Activated CD4-positive, alpha-beta memory T cell treated with anti-CD3 and anti-CD28 coated beads for 36 hours (primary cell): ENCODE results near the gene SYNGAP1. TPM values are rescaled to one million over a fixed set of nuclear protein-coding genes. Genes with fewer than 3 reads are reported as not detected.

Experiments used
- CTCF ChIA-PET: fragments of 350-600 bp; sonication (Branson Sonifier 250); formaldehyde crosslinking; loops from one replicate; lab custom pipeline; 2021; ENCODE audit warnings: antibody characterized with exemption, inconsistent platforms; lab: Charles Lee
- POLR2A ChIA-PET: fragments of 350-600 bp; sonication (Branson Sonifier 250); formaldehyde crosslinking; loops from one replicate; lab custom pipeline; 2021; ENCODE audit warnings: antibody characterized with exemption; lab: Charles Lee
- DNase-seq: peaks from one replicate; pipeline ENCODE4 v3.0.0-alpha.2; 2020
- H3K27ac Mint-ChIP-seq: one replicate; pipeline ENCODE4 v1.8.0; 2021; ENCODE audit warnings: mixed read lengths
- H3K27me3 Mint-ChIP-seq: one replicate; pipeline ENCODE4 v1.8.0; 2021; ENCODE audit warnings: mixed read lengths
- H3K36me3 Mint-ChIP-seq: one replicate; pipeline ENCODE4 v1.8.0; 2021; ENCODE audit warnings: mixed read lengths
- H3K4me1 Mint-ChIP-seq: one replicate; pipeline ENCODE4 v1.8.0; 2021; ENCODE audit warnings: low read depth, mixed read lengths
- H3K4me3 Mint-ChIP-seq: one replicate; pipeline ENCODE4 v1.8.0; 2021; ENCODE audit warnings: mild to moderate bottlenecking, mixed read lengths
- H3K9me3 Mint-ChIP-seq: one replicate; pipeline ENCODE4 v1.8.0; 2021; ENCODE audit warnings: mixed read lengths
- intact Hi-C: fragments of 100-400 bp; cut with micrococcal nuclease; formaldehyde crosslinking; loops from one replicate; pipeline ENCODE4 v1.15.1; 2023
- total RNA-seq, 2 experiments: library from RNA; stranded (reverse); gene quantifications; one replicate each; pipeline ENCODE4 v1.2.3, GENCODE V29; 2021

SYNGAP1 gene
- total RNA-seq, 2 experiments from 2014 or later, result 34.3 to 35.8 TPM

DNA sequence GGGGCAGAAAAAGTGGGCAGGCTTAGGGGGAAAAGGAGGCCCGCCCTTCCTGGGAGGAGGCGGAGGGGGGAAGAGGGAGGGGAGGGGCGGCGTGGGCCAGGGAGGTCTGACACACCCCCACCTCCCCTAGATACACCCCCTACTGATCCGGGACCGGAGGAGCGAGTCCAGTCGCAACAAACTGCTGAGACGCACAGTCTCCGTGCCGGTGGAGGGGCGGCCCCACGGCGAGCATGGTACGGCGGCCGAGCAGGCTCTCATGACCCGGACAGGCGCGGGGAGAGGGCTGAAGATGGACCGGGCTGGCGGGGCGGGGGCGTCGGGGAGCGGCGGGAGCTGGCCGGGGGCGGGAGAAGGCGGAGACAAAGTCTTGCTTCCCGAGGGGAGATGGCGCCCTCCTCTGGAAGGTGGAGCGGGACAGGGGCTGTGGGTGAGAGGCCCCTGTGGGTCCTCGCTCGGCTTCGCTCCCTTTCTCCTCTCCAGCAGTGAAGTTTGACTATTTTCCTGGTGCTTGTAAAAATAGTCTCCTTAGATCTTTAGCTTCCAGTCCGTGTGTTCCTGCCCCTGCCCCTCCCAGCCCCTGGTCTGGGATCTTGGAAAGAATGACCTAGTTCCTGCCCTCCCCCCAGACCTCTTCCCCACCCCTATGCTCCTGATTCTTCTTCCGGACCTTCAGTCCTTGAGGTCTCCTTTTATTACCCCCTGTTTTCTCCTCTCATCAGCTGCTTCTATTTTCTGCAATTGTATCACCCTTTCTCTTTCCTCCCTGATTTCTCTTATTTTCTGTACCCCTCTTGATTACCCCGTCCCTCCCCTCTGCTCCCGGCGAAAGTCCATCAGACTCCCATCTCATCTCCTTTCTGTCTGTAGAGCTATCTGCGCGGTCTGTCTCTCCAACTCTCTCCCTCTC lies 6.1 kb downstream of the SYNGAP1 start:
- H3K27ac Mint-ChIP-seq, result peak overlapping the region; percentile 89
- intact Hi-C loops, result loop anchor here (1.0 kb wide), 3 partner anchors 8 to 35 kb away; partner anchors contain the start of genes CUTA and KIFC1
- DNase-seq, result peak; percentile 93
- ChIA-PET POLR2A (interaction anchor here (0.8 to 2.7 kb wide), 6 partner anchors 9 to 196 kb away, joined by 3 to 24 read pairs (median 5); partner anchors contain the start of genes CUTA, KIFC1, ZBTB22 and ZBTB9), CTCF (interaction anchor here (0.6 to 2.0 kb wide), 15 partner anchors 9 to 177 kb away, joined by 3 to 21 read pairs (median 4); partner anchors contain the start of genes B3GALT4, KIFC1 and ZBTB9)
- H3K4me3 Mint-ChIP-seq, result peak overlapping the region; percentile 83
- peaks cover 7% of the 10 kb centered on the region for H3K36me3 Mint-ChIP-seq
- peaks cover 56% of the 10 kb centered on the region for H3K4me1 Mint-ChIP-seq
- H3K9me3 Mint-ChIP-seq, result no peaks in the 10 kb centered on the region
- H3K27me3 Mint-ChIP-seq, result no peaks in the 10 kb centered on the region

DNA sequence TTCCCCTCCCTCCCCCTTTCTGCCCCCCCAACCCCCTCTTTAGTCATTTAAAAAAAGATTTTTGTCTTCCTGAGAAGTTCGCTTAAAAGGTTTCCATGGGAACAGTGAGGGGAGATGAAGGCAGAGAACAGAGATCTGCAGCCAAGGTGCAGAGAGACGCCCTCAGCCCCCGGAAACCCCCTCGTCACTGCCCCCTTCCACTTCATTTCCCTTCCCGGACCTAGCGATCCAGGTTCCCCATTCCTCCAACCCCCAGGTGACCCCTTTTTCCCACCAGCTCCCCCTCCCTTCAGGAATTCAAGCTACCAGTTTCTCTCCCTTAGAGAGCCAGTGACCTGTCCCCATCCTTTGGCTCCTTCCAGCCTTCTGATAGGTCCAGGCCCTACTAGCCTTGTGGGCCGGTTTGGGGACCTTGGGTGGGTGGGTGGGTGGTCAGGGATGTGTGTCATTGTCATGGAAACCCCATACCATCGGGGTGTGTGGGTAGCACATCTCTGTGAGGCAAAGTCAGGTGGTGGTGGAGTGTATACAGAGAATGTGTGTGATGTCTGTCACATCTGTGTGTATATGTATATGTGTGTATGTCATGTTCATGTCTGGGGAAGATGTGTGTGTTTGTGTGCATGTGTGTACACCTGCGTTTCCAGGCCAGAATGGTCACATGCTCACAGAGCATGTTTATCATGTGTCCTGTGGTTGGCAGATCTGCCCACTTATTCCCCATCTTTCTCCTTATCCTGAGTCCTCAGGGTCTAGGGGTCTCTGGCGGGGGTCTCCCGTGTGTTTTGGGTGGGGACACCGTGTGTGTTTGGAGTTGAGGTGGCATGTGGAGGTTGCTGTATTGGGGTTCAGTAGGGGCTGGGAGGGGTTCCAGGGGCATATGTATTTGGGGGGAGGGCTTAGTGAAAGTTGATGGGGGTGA lies 7.0 kb downstream of the SYNGAP1 start:
- Mint-ChIP-seq H3K4me3 (peak overlapping the region; percentile 83), H3K36me3 (peaks cover 7% of the 10 kb centered on the region), H3K27me3 (no peaks in the 10 kb centered on the region), H3K27ac (peak overlapping the region; percentile 89), H3K9me3 (no peaks in the 10 kb centered on the region), H3K4me1 (peaks cover 56% of the 10 kb centered on the region)
- intact Hi-C loops, result loop anchor here (1.0 kb wide), 2 partner anchors 9 to 36 kb away; partner anchors contain the start of genes CUTA and KIFC1
- peak; percentile 44 for DNase-seq
- CTCF ChIA-PET, result interaction anchor here (0.6 to 2.0 kb wide), 12 partner anchors 10 to 155 kb away, joined by 3 to 21 read pairs (median 6); partner anchors contain the start of genes B3GALT4, KIFC1, VPS52 and ZBTB9
- POLR2A ChIA-PET, result interaction anchor here (0.8 to 2.7 kb wide), 6 partner anchors 10 to 195 kb away, joined by 3 to 24 read pairs (median 5); partner anchors contain the start of genes CUTA, KIFC1, ZBTB22 and ZBTB9

DNA sequence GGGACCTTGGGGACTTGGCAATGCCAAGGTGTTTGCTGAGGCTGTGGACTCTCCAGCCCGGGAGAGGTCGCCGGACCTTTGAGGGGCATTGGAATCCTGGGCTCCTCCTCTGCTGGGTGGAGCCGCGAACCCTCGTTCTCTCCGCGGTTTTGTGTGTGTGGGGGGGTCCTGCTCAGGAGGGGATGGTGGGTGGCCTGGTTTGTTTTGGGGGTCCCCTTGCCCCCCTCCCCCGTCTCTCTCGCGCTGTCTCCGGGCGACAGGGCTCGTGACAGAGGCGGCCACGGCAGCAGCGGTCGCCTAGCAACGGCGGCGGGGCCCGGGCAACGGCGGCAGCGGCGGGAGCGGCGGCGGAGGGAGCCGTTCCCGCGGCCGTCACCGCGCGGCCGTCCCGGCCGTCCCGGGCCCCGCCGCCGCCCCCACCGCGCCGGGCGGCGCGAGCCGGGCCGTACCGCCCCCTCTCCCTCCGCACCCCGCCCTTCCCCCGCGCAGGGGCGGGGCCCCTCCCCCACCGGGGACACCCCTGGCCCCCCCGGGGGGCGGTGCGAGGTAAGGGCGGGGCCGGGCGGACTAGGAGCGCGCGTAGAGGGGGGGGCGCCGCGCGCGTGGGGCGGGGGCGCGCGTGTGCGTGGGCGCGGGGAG lies 7.8 kb downstream of the SYNGAP1 start:
- Mint-ChIP-seq H3K27me3 (no peaks in the 10 kb centered on the region), H3K4me1 (peaks cover 63% of the 10 kb centered on the region), H3K27ac (peak overlapping the region; percentile 89), H3K9me3 (no peaks in the 10 kb centered on the region), H3K4me3 (peak overlapping the region; percentile 83), H3K36me3 (peaks cover 8% of the 10 kb centered on the region)
- POLR2A ChIA-PET, result interaction anchor here (1.8 kb wide), 1 partner anchor 35 kb away, joined by 7 read pairs; the partner anchor contains the start of gene KIFC1
- CTCF ChIA-PET, result no interaction called here
- peak; percentile 65 for DNase-seq
- intact Hi-C loops, result no loop called here

DNA sequence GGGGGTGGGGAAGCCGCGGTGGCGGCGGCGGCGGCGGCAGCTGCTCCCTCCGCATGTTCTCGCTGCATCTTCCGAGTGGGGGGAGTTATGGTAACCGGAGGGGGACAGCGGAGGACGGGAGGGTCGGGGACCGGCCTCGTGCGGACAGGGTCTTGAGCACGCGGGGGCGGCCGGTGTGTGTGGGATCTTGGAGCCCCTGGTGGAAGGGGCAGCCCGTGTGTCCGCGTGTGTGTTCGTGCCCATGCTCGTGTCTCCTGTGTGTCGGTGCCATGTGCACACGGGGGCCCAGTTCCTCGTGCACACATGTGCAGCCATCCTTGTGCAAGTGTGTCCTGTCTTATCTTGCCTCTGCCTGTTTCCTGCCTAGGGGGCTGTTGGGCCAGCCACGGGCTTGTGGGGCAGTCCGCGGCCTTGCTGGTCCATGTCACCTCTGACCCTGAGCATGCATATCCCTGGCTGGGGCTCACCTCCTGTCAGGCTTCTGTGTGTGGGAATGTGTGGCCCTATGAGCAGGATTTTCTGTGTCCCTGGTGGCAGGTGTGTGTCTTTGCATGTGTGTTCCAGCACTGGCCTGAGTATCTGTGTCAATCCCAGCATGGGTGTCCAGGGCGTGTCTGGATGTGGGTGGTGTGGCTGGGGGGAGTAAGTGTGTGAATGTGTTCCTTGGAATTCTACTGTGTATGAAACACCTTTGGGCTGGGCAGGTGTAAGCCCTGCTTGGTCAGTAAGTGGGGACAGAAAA lies 8.5 kb downstream of the SYNGAP1 start:
- Mint-ChIP-seq H3K4me1 (peaks cover 68% of the 10 kb centered on the region), H3K4me3 (peak overlapping the region; percentile 82), H3K27me3 (no peaks in the 10 kb centered on the region), H3K9me3 (no peaks in the 10 kb centered on the region), H3K36me3 (peaks cover 9% of the 10 kb centered on the region), H3K27ac (peak overlapping the region; percentile 87)
- CTCF ChIA-PET, result interaction anchor here (0.9 to 2.7 kb wide), 5 partner anchors 10 to 38 kb away, joined by 3 to 9 read pairs (median 4); partner anchors contain the start of genes CUTA and ZBTB9
- POLR2A ChIA-PET, result interaction anchor here (0.7 to 2.9 kb wide), 6 partner anchors 9 to 575 kb away, joined by 3 to 13 read pairs (median 4); partner anchors contain the start of genes KIFC1, TAP1 and ZBTB9
- DNase-seq, result peak; percentile 57
- intact Hi-C loops, result no loop called here

DNA sequence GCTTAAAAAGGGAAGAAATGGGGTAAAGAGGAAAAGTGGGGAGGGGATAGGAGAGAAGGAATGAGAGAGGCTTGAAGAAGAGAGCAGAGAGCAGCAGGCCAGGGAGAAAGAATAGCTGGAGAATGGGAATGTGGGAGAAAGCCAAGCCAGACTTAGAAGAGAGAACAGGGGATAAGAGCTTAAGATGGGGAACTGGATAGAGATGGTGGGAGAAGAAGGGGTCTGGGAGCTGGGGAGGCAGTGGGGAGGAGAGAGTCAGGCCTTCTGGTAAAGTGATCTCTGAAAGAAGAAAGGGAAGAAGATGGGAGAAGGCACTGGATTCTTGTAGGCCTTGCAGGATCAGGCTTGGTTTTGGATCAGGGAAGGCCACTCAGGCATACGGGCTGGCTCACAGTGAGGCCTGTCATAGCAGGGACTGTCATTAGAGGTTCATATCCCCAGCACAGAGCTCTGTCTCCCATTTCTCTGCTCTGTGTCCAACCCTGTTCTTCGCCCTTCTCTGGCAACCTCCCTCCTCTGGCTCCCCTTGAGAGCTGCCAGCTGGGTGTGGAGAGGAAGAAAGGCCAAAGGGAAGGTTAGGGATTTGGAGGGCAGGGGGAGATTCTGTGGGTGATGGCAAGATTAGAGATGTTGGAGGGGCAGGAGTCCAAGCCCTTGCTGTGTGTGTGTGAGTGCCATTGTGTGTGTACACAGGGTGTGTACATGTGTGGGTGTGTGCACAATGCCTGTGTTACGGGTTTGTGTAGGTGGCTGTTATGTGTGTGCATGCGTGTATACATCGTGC lies 9.3 kb downstream of the SYNGAP1 start:
- Mint-ChIP-seq H3K27me3 (no peaks in the 10 kb centered on the region), H3K4me1 (peaks cover 66% of the 10 kb centered on the region), H3K9me3 (no peaks in the 10 kb centered on the region), H3K4me3 (peak overlapping the region; percentile 82), H3K36me3 (peaks cover 7% of the 10 kb centered on the region), H3K27ac (peak overlapping the region; percentile 87)
- no peak for DNase-seq
- POLR2A ChIA-PET, result interaction anchor here (0.7 to 2.9 kb wide), 6 partner anchors 10 to 576 kb away, joined by 3 to 13 read pairs (median 4); partner anchors contain the start of genes KIFC1, TAP1 and ZBTB9
- intact Hi-C loops, result no loop called here
- CTCF ChIA-PET, result interaction anchor here (0.6 to 2.7 kb wide), 7 partner anchors 11 to 153 kb away, joined by 3 to 9 read pairs (median 3); partner anchors contain the start of genes CUTA and ZBTB9

DNA sequence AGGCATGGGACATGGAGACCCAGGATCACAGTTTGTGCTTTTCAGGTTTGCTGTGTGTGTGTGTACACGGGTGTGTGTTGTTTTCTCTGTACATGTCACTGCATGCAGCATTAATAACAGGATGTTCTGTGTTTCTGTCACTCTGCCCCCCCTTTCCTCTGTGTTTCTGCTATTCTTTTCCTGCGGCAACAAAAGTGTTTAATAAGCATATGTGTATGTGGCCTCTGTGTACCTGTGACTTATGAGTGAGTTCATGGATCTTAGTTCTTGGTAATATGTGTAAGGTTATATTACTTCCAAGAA lies 9.8 kb downstream of the SYNGAP1 start:
- peak; percentile 26 for DNase-seq
- Mint-ChIP-seq H3K27ac (peak overlapping the region; percentile 87), H3K27me3 (no peaks in the 10 kb centered on the region), H3K4me3 (peak overlapping the region; percentile 82), H3K36me3 (peaks cover 3% of the 10 kb centered on the region), H3K9me3 (no peaks in the 10 kb centered on the region), H3K4me1 (peaks cover 60% of the 10 kb centered on the region)
- intact Hi-C loops, result loop anchor here (2.0 kb wide), 1 partner anchor 25 kb away; the partner anchor contains the start of gene ZBTB9
- POLR2A ChIA-PET, result interaction anchor here (1.1 to 2.9 kb wide), 2 partner anchors 11 to 25 kb away, joined by 5 to 13 read pairs; partner anchors contain the start of gene ZBTB9
- CTCF ChIA-PET, result interaction anchor here (1.1 to 2.7 kb wide), 5 partner anchors 11 to 141 kb away, joined by 3 to 9 read pairs (median 6); partner anchors contain the start of genes CUTA and ZBTB9

DNA sequence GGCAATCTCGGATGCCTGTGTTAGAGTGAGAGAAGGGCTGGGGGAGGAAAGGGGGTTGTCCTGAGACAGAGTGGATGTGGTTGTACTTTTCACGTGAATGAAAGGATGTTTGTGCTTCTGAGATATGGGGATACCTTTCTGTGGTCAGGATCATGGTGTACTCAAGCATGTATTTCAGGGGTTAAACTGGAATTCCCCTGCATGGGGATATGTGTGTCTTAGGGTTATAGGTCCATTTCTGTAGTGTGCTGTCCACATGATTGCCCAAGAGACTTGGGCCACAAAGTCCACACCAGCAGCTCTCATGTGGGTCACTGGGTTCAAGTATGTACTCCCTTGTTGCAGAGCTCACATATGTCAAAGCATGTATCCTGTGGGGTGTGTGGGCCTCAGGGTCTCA lies 10.5 kb downstream of the SYNGAP1 start:
- DNase-seq, result no peak
- no peaks in the 10 kb centered on the region for H3K9me3 Mint-ChIP-seq
- POLR2A ChIA-PET, result interaction anchor here (1.0 to 2.9 kb wide), 2 partner anchors 24 to 153 kb away, joined by 3 to 13 read pairs; partner anchors contain the start of genes B3GALT4 and ZBTB9

DNA sequence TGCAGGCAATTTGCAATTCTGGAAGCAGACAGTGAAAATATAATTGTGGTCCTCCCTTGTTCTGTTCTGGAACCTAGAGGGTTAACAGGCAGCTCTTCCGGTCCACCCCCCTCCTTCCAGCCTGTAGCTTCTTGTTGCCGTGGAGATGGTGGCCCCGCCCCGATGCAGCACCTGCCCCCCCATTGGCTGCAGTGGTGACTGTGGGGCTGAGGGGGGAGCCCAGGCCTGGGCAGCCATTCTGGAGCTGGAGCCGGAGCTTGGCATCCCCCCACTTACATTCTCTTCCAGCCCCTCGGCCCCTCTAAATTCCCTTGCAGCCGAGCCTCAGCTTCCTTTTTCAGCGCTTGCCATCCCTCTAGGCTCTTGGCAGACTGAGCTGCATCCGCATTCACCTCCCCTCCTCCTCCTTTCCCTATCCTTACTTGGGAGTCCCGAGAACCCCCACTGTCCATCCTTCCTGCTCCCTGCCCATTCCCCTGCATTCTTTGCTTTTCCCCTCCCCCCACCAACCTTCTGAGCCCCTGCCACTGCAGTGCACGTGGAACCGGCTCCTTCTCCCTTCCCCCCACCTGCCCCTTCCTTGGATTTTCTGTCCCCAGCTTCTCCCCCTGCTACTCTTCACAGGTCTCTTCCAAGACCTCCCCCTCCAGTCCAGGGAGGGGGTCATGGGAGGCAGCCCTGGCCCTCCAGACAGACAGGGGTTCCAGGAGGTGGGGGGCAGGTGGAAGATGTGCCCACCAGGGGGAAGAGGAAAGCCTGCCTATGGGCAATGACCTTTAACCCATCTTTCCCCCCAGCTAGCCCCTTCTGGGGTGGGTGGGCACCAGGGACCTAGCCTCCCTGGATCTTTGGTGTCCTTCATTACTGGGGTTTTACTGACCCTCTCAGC lies 11.4 kb downstream of the SYNGAP1 start:
- ChIA-PET POLR2A (interaction anchor here (1.0 to 2.9 kb wide), 2 partner anchors 23 to 154 kb away, joined by 3 to 13 read pairs; partner anchors contain the start of genes B3GALT4 and ZBTB9), CTCF (interaction anchor here (0.8 to 2.7 kb wide), 6 partner anchors 9 to 176 kb away, joined by 3 to 10 read pairs (median 6); partner anchors contain the start of genes BAK1, CUTA and ZBTB9)
- no peaks in the 10 kb centered on the region for H3K27me3 Mint-ChIP-seq
- H3K4me1 Mint-ChIP-seq, result peaks cover 52% of the 10 kb centered on the region
- DNase-seq, result peak; percentile 88
- peak overlapping the region; percentile 26 for H3K4me3 Mint-ChIP-seq
- intact Hi-C loops, result loop anchor here (2.0 kb wide), 1 partner anchor 24 kb away; the partner anchor contains the start of gene ZBTB9
- H3K36me3 Mint-ChIP-seq, result peaks cover 11% of the 10 kb centered on the region
- no peaks in the 10 kb centered on the region for H3K9me3 Mint-ChIP-seq
- H3K27ac Mint-ChIP-seq, result peak overlapping the region; percentile 87

More for the DNA sequence above, 10.5 kb downstream of the SYNGAP1 start:
- intact Hi-C loops, result loop anchor here (2.0 kb wide), 1 partner anchor 24 kb away; the partner anchor contains the start of gene ZBTB9
- Mint-ChIP-seq H3K4me1 (peaks cover 54% of the 10 kb centered on the region), H3K27me3 (no peaks in the 10 kb centered on the region), H3K4me3 (peak overlapping the region; percentile 37), H3K36me3 (peaks cover 5% of the 10 kb centered on the region), H3K27ac (peak overlapping the region; percentile 87)
- CTCF ChIA-PET, result interaction anchor here (1.1 to 2.7 kb wide), 4 partner anchors 12 to 150 kb away, joined by 5 to 10 read pairs (median 6); partner anchors contain the start of genes BAK1, CUTA and ZBTB9
